ENCODE results near the gene CCDC157. TPM values are rescaled to one million over a fixed set of nuclear protein-coding genes. Genes with fewer than 3 reads are reported as not detected.

CCDC157 gene
- total RNA-seq, 2 donors from 2014 or later = 1.6 to 2.3 TPM

- intact Hi-C loops (cut with DNase I, micrococcal nuclease) = no loop called here
- DNase-seq = peak; percentile 65 to 86
- peak; percentile 50 for ATAC-seq
Observed at GRCh38 chr22:30422481-30423300, 65.9 kb downstream of the CCDC157 start.

DNA sequence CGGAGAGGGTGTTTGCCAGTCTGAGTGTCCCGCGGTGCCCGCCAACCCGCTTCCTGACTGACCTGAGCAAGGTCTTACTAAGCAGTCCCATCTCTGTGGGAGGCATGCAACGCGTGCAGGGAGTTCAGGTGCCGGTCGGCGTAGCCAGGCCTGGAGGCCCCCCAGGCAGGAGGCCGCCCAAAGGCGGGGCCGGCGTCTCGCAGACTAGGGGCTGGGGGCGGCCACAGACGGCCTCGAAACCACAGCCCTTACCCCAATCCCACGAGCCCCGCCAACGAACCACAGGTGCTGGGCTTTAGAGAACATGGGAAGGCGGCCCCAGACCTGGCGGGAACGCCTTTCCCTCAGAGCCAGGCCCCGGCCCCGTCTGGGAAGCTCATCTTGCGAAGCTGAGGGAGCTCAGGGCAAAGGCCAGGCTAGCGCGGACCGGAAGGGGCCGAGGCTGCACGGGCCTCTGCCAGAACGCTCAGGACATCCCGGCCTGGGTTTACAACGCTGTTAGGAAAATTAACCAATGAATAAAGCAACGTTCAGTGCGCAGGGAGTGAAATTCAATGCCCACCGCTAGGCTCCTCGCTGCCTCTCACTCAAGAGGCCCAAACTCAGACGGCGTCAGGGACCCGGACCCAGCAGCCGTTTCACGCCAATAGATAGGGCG, 66.6 kb downstream of the CCDC157 start:
- peak; percentile 58 to 82 for DNase-seq
- intact Hi-C loops (cut with DNase I, micrococcal nuclease) = no loop called here
- peak; percentile 64 for ATAC-seq

DNA sequence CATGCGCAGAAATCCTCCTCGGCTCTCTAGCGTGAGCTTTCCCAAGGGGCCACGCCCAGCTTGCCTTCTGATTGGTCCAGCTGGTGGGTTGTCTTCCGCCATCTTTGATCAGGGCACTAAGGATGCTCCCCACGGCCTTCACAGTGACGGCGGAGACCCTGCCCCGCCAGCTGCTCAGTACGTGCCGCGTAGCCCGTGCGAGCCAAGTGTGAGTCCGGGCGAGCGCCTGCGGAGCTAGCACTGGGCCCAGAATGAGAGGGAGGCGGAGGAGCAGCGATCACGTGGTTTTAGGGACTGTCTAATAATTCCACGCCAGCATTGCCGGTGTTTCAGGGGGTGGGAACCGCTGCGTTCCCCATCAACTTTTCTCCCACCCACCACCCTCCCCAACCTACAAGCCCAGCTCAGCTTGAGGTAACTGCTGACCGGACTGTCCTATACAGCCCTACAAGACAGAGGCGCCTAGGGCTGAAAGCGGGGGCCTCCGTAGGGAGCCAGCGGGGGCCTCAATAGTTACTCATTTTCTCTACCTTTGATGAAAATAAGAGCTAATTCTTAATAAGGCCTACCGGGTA, 67.2 kb downstream of the CCDC157 start:
- intact Hi-C loops (cut with DNase I, micrococcal nuclease) = no loop called here
- ATAC-seq (peak; percentile 76), DNase-seq (peak; percentile 99)

GRCh38 chr22:30424534-30425326, 67.9 kb downstream of the CCDC157 start:
- DNase-seq (peak; percentile 26 to 39), ATAC-seq (no peak)
- intact Hi-C loops (cut with DNase I, micrococcal nuclease) = no loop called here

DNA sequence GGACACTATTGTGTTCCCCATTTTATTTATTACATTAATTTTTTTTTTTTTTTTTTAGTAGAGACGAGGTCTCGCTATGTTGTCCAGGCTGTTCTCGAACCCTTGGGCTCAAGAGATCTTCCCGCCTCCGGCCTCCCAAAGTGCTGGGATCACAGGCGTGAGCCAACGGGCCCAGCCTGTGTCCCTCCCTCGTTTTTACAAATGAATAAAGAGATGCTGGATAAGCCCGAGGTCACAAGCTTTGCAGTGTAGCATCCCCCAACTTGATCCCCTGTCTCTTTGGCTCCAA, 68.5 kb downstream of the CCDC157 start:
- DNase-seq (no peak), ATAC-seq (no peak)
- intact Hi-C loops (cut with DNase I, micrococcal nuclease) = no loop called here

GRCh38 chr22:30425616-30426387, 69.0 kb downstream of the CCDC157 start, which contains the start of gene MTFP1:
Gene MTFP1 (plus strand): TSS chr22:30425768. CDS start chr22:30425880, 112 bp downstream.
- ATAC-seq = peak; percentile 4
- DNase-seq = peak; percentile 58 to 73
- intact Hi-C loops (cut with DNase I, micrococcal nuclease) = no loop called here

Other genes with a start within 250 kb of the CCDC157 start
- 10 to 100 TPM in 1 of 2 donors, 1 to 10 TPM in 1; 8.2 to 11.7 TPM for gene LIF, start 110.2 kb upstream of the CCDC157 start, total RNA-seq
- under 1 TPM in 1 of 2 donors, not detected in 1; 0.20 TPM for gene OSM, start 90.2 kb upstream of the CCDC157 start, total RNA-seq
- gene CASTOR1, start 67.5 kb upstream of the CCDC157 start, total RNA-seq = 1 to 10 TPM; 3.7 to 4.2 TPM
- 10 to 100 TPM; 32.0 to 41.2 TPM for gene TBC1D10A, start 30.1 kb upstream of the CCDC157 start, total RNA-seq
- 100 to 1,000 TPM; 134 to 146 TPM for gene SF3A1, start 113 bp upstream of the CCDC157 start, total RNA-seq
- gene RNF215, start 30.4 kb downstream of the CCDC157 start, total RNA-seq = 1 to 10 TPM; 8.7 to 9.5 TPM
- gene SEC14L2, start 40.0 kb downstream of the CCDC157 start, total RNA-seq = 1 to 10 TPM; 4.6 to 5.2 TPM
- gene MTFP1, start 68.8 kb downstream of the CCDC157 start, total RNA-seq = 10 to 100 TPM; 23.1 to 34.9 TPM
- not detected for gene SEC14L3, start 115.0 kb downstream of the CCDC157 start, total RNA-seq
- gene SEC14L4, start 148.7 kb downstream of the CCDC157 start, total RNA-seq = not detected
- under 1 TPM; 0.11 to 0.27 TPM for gene SEC14L6, start 189.7 kb downstream of the CCDC157 start, total RNA-seq
- 10 to 100 TPM; 12.1 to 17.4 TPM for gene GAL3ST1, start 217.7 kb downstream of the CCDC157 start, total RNA-seq
- gene PES1, start 234.9 kb downstream of the CCDC157 start, total RNA-seq = 10 to 100 TPM; 36.4 to 48.3 TPM

Data from left colon (tissue), 2 donors.